HG03060 (cell line): ENCODE measurements around the gene CLEC4C.
"Not testable (repeated sequence)": the region's sequence is repeated elsewhere in the genome, so short reads cannot be mapped to it uniquely, and the experiment has no call there.

Experiments used
- ATAC-seq: cut with Tn5 transposase; IDR thresholded peaks from one replicate; pipeline ENCODE4 v1.9.1; 2021; ENCODE audit warnings: low read depth, moderate number of reproducible peaks; ENCODE audit not compliant: unreplicated experiment

CLEC4C gene

GRCh38 chr12:7747246-7747645 lies at the start of gene CLEC4C:
TSS of gene CLEC4C (minus strand) at chr12:7747375. CDS start at chr12:7747348, 27 bp downstream.
- ATAC-seq: no peak

- no peak for ATAC-seq
These were observed 46.0 kb upstream of the CLEC4C start for GRCh38 chr12:7793211-7793610.

- ATAC-seq: not testable (repeated sequence)
These were observed 41.8 kb upstream of the CLEC4C start, which contains the start of gene NANOG for GRCh38 chr12:7788884-7789528. TSS of gene NANOG (plus strand) at chr12:7789402. CDS start at chr12:7789615, 213 bp downstream.

- no peak for ATAC-seq
These were observed 41.1 kb upstream of the CLEC4C start for GRCh38 chr12:7788294-7788660.

GRCh38 chr12:7787574-7788293 lies 40.6 kb upstream of the CLEC4C start:
- no peak for ATAC-seq

- no peak for ATAC-seq
These were observed 37.5 kb upstream of the CLEC4C start for GRCh38 chr12:7784701-7785100.

GRCh38 chr12:7783433-7783832 lies 36.3 kb upstream of the CLEC4C start:
- ATAC-seq: not testable (repeated sequence)

- no peak for ATAC-seq
These were observed 34.9 kb upstream of the CLEC4C start for GRCh38 chr12:7782055-7782454.

GRCh38 chr12:7781274-7781673 lies 34.1 kb upstream of the CLEC4C start:
- ATAC-seq: no peak

- ATAC-seq: no peak
These were observed 22.8 kb upstream of the CLEC4C start for GRCh38 chr12:7769999-7770398.

- no peak for ATAC-seq
These were observed 11.6 kb upstream of the CLEC4C start for GRCh38 chr12:7758766-7759140.

GRCh38 chr12:7756993-7757392 lies 9.8 kb upstream of the CLEC4C start:
- no peak for ATAC-seq

- ATAC-seq: not testable (repeated sequence)
These were observed 8.5 kb upstream of the CLEC4C start for GRCh38 chr12:7755668-7756067.

GRCh38 chr12:7751941-7752922 lies 5.1 kb upstream of the CLEC4C start:
- not testable (repeated sequence) for ATAC-seq

- no peak for ATAC-seq
These were observed 4.2 kb upstream of the CLEC4C start for GRCh38 chr12:7751394-7751793.

GRCh38 chr12:7750350-7750749 lies 3.2 kb upstream of the CLEC4C start:
- ATAC-seq: no peak

GRCh38 chr12:7749442-7749841 lies 2.3 kb upstream of the CLEC4C start:
- ATAC-seq: no peak

GRCh38 chr12:7748852-7749251 lies 1.7 kb upstream of the CLEC4C start:
- ATAC-seq: no peak

- no peak for ATAC-seq
These were observed 14.2 kb downstream of the CLEC4C start for GRCh38 chr12:7732993-7733392.

- ATAC-seq: no peak
These were observed 15.7 kb downstream of the CLEC4C start for GRCh38 chr12:7731486-7731885.

- not testable (repeated sequence) for ATAC-seq
These were observed 16.2 kb downstream of the CLEC4C start for GRCh38 chr12:7730984-7731383.
